ENCODE data around the gene C5orf24.
"Not testable (repeated sequence)": the region's sequence is repeated elsewhere in the genome, so short reads cannot be mapped to it uniquely, and the experiment has no call there.

Gene C5orf24

GRCh38 chr5:134864707-134865106 lies 18.9 kb downstream of the C5orf24 start:
- no peak for DNase-seq

GRCh38 chr5:134873494-134873893 lies 27.7 kb downstream of the C5orf24 start:
- DNase-seq = peak; percentile 35

GRCh38 chr5:134873987-134874830 lies 28.4 kb downstream of the C5orf24 start, which contains the start of gene TXNDC15:
TSS of gene TXNDC15 (plus strand) at chr5:134874371. CDS start at chr5:134874428, 57 bp downstream.
- peak; percentile 81 for DNase-seq

GRCh38 chr5:134874831-134875655 lies 29.3 kb downstream of the C5orf24 start:
- peak; percentile 36 for DNase-seq

- no peak for DNase-seq
Measured at GRCh38 chr5:134877159-134877558, 31.4 kb downstream of the C5orf24 start.

GRCh38 chr5:134878403-134878802 lies 32.6 kb downstream of the C5orf24 start:
- DNase-seq = no peak

GRCh38 chr5:134879456-134879855 lies 33.7 kb downstream of the C5orf24 start:
- no peak for DNase-seq

- DNase-seq = not testable (repeated sequence)
Measured at GRCh38 chr5:134880937-134881336, 35.2 kb downstream of the C5orf24 start.

- DNase-seq = not testable (repeated sequence)
Measured at GRCh38 chr5:134881711-134882110, 35.9 kb downstream of the C5orf24 start.

- no peak for DNase-seq
Measured at GRCh38 chr5:134887593-134888159, 41.9 kb downstream of the C5orf24 start.

- DNase-seq = no peak
Measured at GRCh38 chr5:134889335-134889734, 43.6 kb downstream of the C5orf24 start.

GRCh38 chr5:134891473-134891872 lies 45.7 kb downstream of the C5orf24 start:
- DNase-seq = no peak

- no peak for DNase-seq
Measured at GRCh38 chr5:134892282-134892681, 46.5 kb downstream of the C5orf24 start.

- DNase-seq = no peak
Measured at GRCh38 chr5:134892926-134893325, 47.2 kb downstream of the C5orf24 start.

- no peak for DNase-seq
Measured at GRCh38 chr5:134893748-134894505, 48.2 kb downstream of the C5orf24 start.

GRCh38 chr5:134902071-134902801 lies 56.5 kb downstream of the C5orf24 start:
- DNase-seq = no peak

- peak; percentile 93 for DNase-seq
Measured at GRCh38 chr5:134904610-134905245, 59.0 kb downstream of the C5orf24 start, which contains the start of gene PCBD2. TSS of gene PCBD2 (plus strand) at chr5:134905131. CDS start at chr5:134905140, 9 bp downstream.

- DNase-seq = peak; percentile 70
Measured at GRCh38 chr5:134905246-134905996, 59.7 kb downstream of the C5orf24 start.

- no peak for DNase-seq
Measured at GRCh38 chr5:134906811-134907210, 61.0 kb downstream of the C5orf24 start.

Measured in activated naive CD4-positive, alpha-beta T cell treated with anti-CD3 and anti-CD28 coated beads, Interleukin-2, amount 50 U/mL, for 16 hours (primary cell).